Stimulated activated memory B cell treated with anti-CD40 and anti-IgM and Interleukin-4, amounts not matched to agents 10 μg/mL and 1 μg/mL and 100 μg/mL, for 72 hours (primary cell): ENCODE data around the gene OR52A5.
"Not testable (repeated sequence)": the region's sequence is repeated elsewhere in the genome, so short reads cannot be mapped to it uniquely, and the experiment has no call there.

ENCODE experiments used
- ATAC-seq: fragments of 150-1000 bp; cut with Tn5 transposase; 2 replicates; pipeline ENCODE4 v1.10.0; 2021
- H3K27ac Mint-ChIP-seq: one replicate; pipeline ENCODE4 v1.8.0; 2022; ENCODE audit warnings: mild to moderate bottlenecking, mixed read lengths
- H3K27me3 Mint-ChIP-seq: one replicate; pipeline ENCODE4 v1.8.0; 2022; ENCODE audit warnings: mixed read lengths
- H3K36me3 Mint-ChIP-seq: one replicate; pipeline ENCODE4 v1.8.0; 2022; ENCODE audit warnings: mixed read lengths
- H3K4me1 Mint-ChIP-seq: one replicate; pipeline ENCODE4 v1.8.0; 2022; ENCODE audit warnings: mixed read lengths
- H3K4me3 Mint-ChIP-seq: one replicate; pipeline ENCODE4 v1.8.0; 2022; ENCODE audit warnings: mild to moderate bottlenecking, moderate library complexity, mixed read lengths
- H3K9me3 Mint-ChIP-seq: one replicate; pipeline ENCODE4 v1.8.0; 2022; ENCODE audit warnings: mixed read lengths

Gene OR52A5

GRCh38 chr11:5137996-5138395 lies at the start of gene OR52A5:
Gene OR52A5 (minus strand): TSS chr11:5138356. CDS start chr11:5132642, 5,714 bp downstream.
- no peak within 1 kb of the TSS for H3K27ac Mint-ChIP-seq
- no peaks in the 10 kb centered on the region for H3K9me3 Mint-ChIP-seq
- no peaks in the 10 kb centered on the region for H3K36me3 Mint-ChIP-seq
- no peak within 1 kb of the TSS for H3K4me3 Mint-ChIP-seq
- ATAC-seq: no peak
- no peaks in the 10 kb centered on the region for H3K27me3 Mint-ChIP-seq
- no peaks in the 10 kb centered on the region for H3K4me1 Mint-ChIP-seq

DNA sequence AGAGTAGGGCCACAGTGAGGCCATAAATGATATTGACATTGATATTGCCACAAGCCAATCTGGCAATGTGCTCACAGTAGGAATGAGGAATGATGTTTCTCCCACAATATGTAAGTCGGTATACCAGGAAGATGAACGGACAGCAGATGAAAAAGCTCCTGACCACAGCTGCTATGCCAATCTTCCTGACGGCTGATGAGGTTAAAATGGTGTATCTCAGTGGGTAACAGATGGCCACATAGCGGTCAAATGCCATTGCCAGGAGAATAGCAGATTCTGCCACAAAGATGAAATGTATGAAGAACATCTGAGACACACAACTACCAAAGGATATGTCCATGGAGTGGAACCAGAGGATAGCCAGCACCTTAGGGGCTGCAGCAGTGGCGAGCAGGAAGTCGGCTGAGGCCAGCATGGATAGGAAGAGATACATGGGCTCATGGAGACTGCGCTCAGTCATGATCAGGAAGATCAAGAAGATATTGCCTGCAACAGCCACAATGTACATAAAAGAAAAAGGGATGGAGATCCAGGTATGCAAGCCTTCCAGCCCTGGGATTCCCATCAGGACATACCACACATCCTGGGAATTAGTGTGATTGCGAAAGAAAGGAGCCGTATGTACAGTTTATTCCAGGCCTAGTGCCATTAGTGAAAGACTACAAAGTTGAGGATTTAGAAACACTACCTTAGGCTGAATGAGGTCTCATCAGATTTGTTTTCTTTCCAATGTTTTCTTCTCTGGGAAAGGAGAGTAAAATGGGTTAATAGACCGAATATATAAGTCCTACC lies 40.1 kb upstream of the OR52A5 start:
- no peak for ATAC-seq
- Mint-ChIP-seq H3K9me3 (no peaks in the 10 kb centered on the region), H3K27ac (no peak overlapping the region), H3K4me1 (no peaks in the 10 kb centered on the region), H3K36me3 (no peaks in the 10 kb centered on the region), H3K4me3 (no peak overlapping the region), H3K27me3 (no peaks in the 10 kb centered on the region)

DNA sequence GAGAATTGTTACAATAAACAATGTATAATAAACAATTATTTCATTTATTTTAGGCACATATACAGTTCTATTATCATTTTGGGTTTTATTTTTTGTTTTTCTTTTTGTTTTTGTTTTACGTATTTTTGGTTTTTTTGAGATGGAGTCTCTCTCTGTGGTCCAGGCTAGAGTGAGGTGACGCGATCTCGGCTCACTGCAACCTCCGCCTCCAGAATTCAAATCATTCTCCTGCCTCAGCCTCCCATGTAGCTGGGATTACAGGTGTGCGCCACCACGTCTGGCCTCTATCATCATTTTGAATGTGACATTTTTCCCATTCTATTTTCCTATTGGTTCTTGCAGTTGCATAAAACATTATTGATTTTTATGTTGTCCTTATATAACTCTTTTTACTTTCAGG lies 36.8 kb upstream of the OR52A5 start:
- ATAC-seq: no peak
- H3K27me3 Mint-ChIP-seq: no peaks in the 10 kb centered on the region

DNA sequence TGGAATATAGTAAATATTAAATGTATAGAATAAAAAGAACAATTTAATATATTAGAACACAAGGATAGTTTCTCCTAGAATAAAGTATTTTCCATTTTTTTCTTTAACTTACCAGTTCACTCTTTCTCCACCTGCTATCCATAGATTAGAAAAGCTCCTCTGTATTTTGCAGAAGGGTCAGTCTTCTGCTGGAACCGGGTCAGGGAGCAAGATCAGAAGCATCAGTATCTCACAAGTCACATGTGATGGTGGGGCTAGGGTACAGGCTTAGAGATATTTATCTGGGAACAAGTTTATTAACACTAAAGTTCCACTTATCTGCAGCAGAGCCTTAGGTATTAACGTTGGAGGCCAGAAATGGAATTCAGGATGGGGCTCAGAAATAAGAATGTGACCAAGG lies 33.7 kb upstream of the OR52A5 start:
- no peaks in the 10 kb centered on the region for H3K36me3 Mint-ChIP-seq
- ATAC-seq: no peak

More for the DNA sequence above, 36.8 kb upstream of the OR52A5 start:
- no peaks in the 10 kb centered on the region for H3K36me3 Mint-ChIP-seq
- H3K27ac Mint-ChIP-seq: no peak overlapping the region
- no peaks in the 10 kb centered on the region for H3K9me3 Mint-ChIP-seq
- no peaks in the 10 kb centered on the region for H3K4me1 Mint-ChIP-seq
- H3K4me3 Mint-ChIP-seq: no peak overlapping the region

GRCh38 chr11:5165898-5166297 lies 27.7 kb upstream of the OR52A5 start:
- H3K27ac Mint-ChIP-seq, ATAC-seq, H3K36me3 Mint-ChIP-seq, H3K4me1 Mint-ChIP-seq, H3K4me3 Mint-ChIP-seq, H3K9me3 Mint-ChIP-seq: not testable (repeated sequence)
- peaks cover 36% of the 10 kb centered on the region for H3K27me3 Mint-ChIP-seq

More for the DNA sequence above, 33.7 kb upstream of the OR52A5 start:
- no peak overlapping the region for H3K4me3 Mint-ChIP-seq
- no peaks in the 10 kb centered on the region for H3K27me3 Mint-ChIP-seq
- H3K27ac Mint-ChIP-seq: no peak overlapping the region
- no peaks in the 10 kb centered on the region for H3K4me1 Mint-ChIP-seq
- H3K9me3 Mint-ChIP-seq: no peaks in the 10 kb centered on the region

DNA sequence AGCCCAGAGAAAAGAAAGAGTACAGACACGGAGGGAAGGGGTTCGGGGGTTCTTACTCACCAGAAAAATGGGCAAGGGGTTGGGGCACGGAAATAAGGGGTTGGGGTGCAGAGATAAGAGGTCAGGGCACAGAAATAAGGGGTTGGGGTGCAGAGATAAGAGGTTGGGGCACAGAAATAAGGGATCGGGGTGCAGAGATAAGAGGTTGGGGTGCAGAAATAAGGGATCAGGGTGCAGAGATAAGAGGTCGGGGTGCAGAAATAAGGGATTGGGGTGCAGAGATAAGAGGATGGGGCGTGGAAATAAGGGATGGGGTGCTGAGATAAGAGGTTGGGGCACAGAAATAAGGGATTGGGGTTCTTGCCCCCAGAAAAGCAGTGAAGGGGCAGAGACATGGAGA lies 26.7 kb upstream of the OR52A5 start:
- H3K4me1 Mint-ChIP-seq, H3K36me3 Mint-ChIP-seq, H3K27ac Mint-ChIP-seq, H3K9me3 Mint-ChIP-seq, ATAC-seq, H3K4me3 Mint-ChIP-seq: not testable (repeated sequence)
- H3K27me3 Mint-ChIP-seq: peaks cover 47% of the 10 kb centered on the region

- H3K4me3 Mint-ChIP-seq, H3K9me3 Mint-ChIP-seq, H3K36me3 Mint-ChIP-seq, H3K27ac Mint-ChIP-seq, ATAC-seq, H3K4me1 Mint-ChIP-seq: not testable (repeated sequence)
- peaks cover 51% of the 10 kb centered on the region for H3K27me3 Mint-ChIP-seq
Observed at GRCh38 chr11:5161045-5161444, 22.9 kb upstream of the OR52A5 start.

DNA sequence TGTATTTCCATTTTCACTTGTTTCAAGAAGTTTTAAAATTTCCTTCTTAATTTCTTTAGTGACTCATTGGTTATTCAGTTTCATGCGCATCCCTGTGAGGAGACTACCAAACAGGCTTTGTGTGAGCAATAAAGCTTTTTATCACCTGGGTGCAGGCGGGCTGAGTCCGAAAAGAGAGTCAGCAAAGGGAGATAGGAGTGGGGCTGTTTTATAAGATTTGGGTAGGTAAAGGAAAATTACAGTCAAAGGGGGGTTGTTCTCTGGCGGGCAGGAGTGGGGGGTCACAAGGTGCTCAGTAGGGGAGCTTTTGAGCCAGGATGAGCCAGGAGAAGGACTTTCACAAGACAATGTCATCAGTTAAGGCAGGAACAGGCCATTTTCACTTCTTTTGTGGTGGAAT lies 22.1 kb upstream of the OR52A5 start:
- not testable (repeated sequence) for H3K9me3 Mint-ChIP-seq
- peaks cover 47% of the 10 kb centered on the region for H3K27me3 Mint-ChIP-seq

GRCh38 chr11:5159806-5160205 lies 21.6 kb upstream of the OR52A5 start:
- no peaks in the 10 kb centered on the region for H3K36me3 Mint-ChIP-seq
- H3K4me1 Mint-ChIP-seq: no peaks in the 10 kb centered on the region
- H3K4me3 Mint-ChIP-seq: no peak overlapping the region
- ATAC-seq: no peak
- H3K27ac Mint-ChIP-seq: no peak overlapping the region
- H3K9me3 Mint-ChIP-seq: no peaks in the 10 kb centered on the region
- H3K27me3 Mint-ChIP-seq: peaks cover 43% of the 10 kb centered on the region

More for the DNA sequence above, 22.1 kb upstream of the OR52A5 start:
- ATAC-seq, H3K36me3 Mint-ChIP-seq, H3K4me1 Mint-ChIP-seq, H3K4me3 Mint-ChIP-seq, H3K27ac Mint-ChIP-seq: not testable (repeated sequence)

- Mint-ChIP-seq H3K4me1 (no peaks in the 10 kb centered on the region), H3K27ac (no peak within 1 kb of the TSS)
Observed at GRCh38 chr11:5154657-5155056, 16.5 kb upstream of the OR52A5 start, which contains the start of gene OR52A1. Gene OR52A1 (minus strand): TSS chr11:5154757. CDS start chr11:5152369, 2,388 bp downstream.

DNA sequence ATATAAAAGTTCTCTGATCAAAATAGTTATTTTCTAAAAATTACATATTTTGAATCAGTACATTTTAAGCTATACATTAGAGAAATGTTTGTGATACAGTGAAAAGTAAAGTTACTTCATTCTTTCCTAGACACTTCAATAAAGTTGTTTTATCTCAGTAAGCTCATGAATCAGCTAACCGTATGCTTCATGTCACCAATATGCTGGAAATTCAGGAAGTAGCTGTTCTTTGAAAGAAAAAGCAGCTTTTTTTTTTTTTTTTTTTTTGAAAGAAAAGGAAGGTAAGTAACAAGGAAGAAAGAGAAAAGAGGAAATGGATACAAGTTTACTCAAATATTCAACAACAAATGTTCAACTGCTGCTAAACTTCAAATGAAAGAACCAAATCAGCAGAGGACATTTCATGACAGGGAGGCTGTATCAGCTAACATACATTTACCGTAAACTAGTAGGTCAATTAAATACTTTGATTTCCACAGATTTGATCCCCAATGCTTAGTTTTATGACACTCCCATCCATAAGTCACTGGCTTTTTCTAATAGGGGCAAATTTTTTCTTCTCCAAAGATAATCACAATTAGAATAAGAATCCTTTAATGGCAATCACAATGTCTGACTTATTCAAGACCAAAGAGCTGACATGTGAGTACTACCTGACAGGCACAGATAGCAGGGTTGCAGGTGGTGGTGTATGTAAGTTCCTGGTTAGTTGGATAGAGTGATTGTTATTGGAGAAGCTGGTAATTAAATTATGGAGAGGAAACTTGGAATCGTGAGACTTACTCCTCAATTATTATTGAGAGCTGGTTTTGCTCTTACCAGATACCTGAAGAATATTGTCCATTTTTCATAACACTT lies 15.6 kb upstream of the OR52A5 start:
- Mint-ChIP-seq H3K4me1 (no peaks in the 10 kb centered on the region), H3K27ac (no peak overlapping the region), H3K27me3 (peaks cover 8% of the 10 kb centered on the region), H3K4me3 (no peak overlapping the region), H3K9me3 (no peaks in the 10 kb centered on the region), H3K36me3 (no peaks in the 10 kb centered on the region)
- ATAC-seq: no peak

More at GRCh38 chr11:5154657-5155056, 16.5 kb upstream of the OR52A5 start, which contains the start of gene OR52A1:
- no peak within 1 kb of the TSS for H3K4me3 Mint-ChIP-seq
- H3K36me3 Mint-ChIP-seq: no peaks in the 10 kb centered on the region
- peaks cover 11% of the 10 kb centered on the region for H3K27me3 Mint-ChIP-seq
- no peak for ATAC-seq
- no peaks in the 10 kb centered on the region for H3K9me3 Mint-ChIP-seq

GRCh38 chr11:5151713-5152153 lies 13.6 kb upstream of the OR52A5 start:
- no peaks in the 10 kb centered on the region for H3K9me3 Mint-ChIP-seq
- H3K27me3 Mint-ChIP-seq: peaks cover 8% of the 10 kb centered on the region
- H3K4me3 Mint-ChIP-seq: no peak overlapping the region
- peak; percentile 50 for ATAC-seq
- no peaks in the 10 kb centered on the region for H3K36me3 Mint-ChIP-seq
- H3K27ac Mint-ChIP-seq: no peak overlapping the region
- no peaks in the 10 kb centered on the region for H3K4me1 Mint-ChIP-seq

DNA sequence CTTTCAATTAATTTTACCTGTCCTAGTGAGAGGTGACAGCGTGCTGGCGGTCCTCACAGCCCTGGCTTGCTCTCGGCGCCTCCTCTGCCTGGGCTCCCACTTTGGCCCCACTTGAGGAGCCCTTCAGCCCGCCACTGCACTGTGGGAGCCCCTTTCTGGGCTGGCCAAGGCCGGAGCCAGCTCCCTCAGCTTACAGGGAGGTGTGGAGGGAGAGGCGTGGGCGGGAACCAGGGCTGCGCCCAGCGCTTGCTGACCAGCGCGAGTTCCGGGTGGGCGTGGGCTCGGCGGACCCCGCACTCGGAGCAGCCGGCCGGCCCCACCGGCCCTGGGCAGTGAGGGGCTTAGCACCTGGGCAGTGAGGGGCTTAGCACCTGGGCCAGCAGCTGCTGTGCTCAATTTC lies 6.0 kb upstream of the OR52A5 start:
- not testable (repeated sequence) for ATAC-seq

DNA sequence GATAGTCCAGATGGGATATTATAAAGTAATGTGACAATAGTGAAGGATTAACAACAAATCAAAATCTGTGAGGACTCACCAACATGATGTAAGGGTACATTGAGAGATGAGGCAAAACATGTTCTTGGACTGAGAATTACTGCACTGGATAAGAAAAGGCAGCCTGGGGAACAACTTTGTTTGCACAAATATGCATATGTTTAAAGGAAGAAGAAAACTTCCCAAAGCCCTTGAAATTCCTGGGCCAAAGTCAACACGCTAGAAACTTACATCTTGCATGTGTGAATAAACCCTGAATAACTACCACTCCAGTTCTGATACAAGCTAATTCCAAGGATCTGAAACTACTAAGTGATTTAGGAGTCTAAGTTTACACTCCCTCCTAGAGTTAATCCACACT lies 1.1 kb downstream of the OR52A5 start:
- H3K36me3 Mint-ChIP-seq: no peaks in the 10 kb centered on the region
- no peaks in the 10 kb centered on the region for H3K9me3 Mint-ChIP-seq
- no peaks in the 10 kb centered on the region for H3K27me3 Mint-ChIP-seq
- no peak overlapping the region for H3K27ac Mint-ChIP-seq
- H3K4me1 Mint-ChIP-seq: no peaks in the 10 kb centered on the region
- ATAC-seq: no peak
- no peak overlapping the region for H3K4me3 Mint-ChIP-seq

More for the DNA sequence above, 6.0 kb upstream of the OR52A5 start:
- H3K9me3 Mint-ChIP-seq, H3K27me3 Mint-ChIP-seq, H3K36me3 Mint-ChIP-seq, H3K27ac Mint-ChIP-seq, H3K4me3 Mint-ChIP-seq, H3K4me1 Mint-ChIP-seq: not testable (repeated sequence)

DNA sequence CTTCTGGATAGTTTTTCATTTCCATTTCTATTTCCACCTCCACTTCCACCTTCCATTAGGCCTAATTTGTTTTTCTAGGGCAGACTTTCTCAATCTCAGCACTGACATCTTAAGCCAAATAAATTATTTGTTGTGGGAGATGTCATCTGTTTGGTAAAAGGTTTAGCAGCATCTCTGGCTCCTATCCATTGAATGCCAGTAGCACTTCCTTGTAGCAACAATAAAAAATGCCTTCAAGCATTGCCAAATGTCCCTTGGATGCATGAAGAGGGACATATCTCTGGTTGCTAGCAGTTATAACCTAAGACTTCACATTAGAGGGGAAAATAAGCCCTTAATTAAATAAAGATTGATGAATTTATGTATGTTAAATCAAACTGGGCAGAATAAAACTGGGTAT lies 1.9 kb downstream of the OR52A5 start:
- H3K4me1 Mint-ChIP-seq: no peaks in the 10 kb centered on the region
- no peaks in the 10 kb centered on the region for H3K9me3 Mint-ChIP-seq

More for the DNA sequence above, 1.9 kb downstream of the OR52A5 start:
- no peaks in the 10 kb centered on the region for H3K27me3 Mint-ChIP-seq
- no peaks in the 10 kb centered on the region for H3K36me3 Mint-ChIP-seq
- no peak overlapping the region for H3K4me3 Mint-ChIP-seq
- H3K27ac Mint-ChIP-seq: no peak overlapping the region
- no peak for ATAC-seq
